ENCODE measurements around the gene HIVEP2.

- TF ChIP-seq POLR2A (IDR thresholded peaks at IDR 0.05) (no peak), CTCF (IDR thresholded peaks at IDR 0.05) (no peak)
Measured at GRCh38 chr6:142802124-142802523, 142.9 kb downstream of the HIVEP2 start.

Data from lower leg skin (tissue), 3 donors.